ENCODE data around the gene CDH8.

Gene CDH8

DNA sequence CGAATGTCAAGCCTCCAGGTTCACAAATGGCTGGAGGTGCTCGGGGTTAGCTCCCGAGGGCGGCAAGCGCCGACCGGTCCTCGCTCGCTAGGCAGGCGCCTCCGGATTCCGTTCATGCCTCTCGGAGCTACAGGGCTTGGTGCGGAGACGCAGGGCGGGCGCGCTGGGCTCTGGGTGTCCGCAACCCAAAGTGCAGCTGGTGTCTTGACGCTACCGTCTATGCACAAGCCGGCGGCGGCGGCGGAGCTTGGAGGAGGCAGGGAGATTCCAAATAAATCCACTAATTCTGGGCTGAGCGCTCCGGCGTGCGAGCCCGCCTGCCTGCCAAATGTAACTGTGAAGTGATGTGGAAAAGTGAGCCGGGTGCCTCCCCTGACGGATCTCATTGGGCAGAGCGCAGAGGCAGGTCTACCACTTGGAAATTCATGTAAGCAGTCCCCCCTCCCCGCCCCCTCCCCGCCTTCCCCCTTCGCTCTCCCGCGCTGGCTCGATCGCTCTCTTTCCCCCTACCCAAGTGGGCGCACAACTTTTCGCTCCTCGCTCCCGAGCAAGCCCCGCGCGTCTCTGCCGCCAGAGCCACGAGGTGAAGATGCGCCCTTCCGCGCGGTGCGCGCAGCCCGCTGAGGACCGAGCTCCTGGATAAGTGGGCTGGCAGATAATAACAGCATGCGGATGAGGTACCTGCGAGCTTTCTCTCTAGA, at the start of gene CDH8:
Gene CDH8 (minus strand): TSS at position 338 of the 701 bp plus-strand sequence. CDS start 15,035 bp downstream, outside the sequence.
- DNase-seq, result no peak

DNA sequence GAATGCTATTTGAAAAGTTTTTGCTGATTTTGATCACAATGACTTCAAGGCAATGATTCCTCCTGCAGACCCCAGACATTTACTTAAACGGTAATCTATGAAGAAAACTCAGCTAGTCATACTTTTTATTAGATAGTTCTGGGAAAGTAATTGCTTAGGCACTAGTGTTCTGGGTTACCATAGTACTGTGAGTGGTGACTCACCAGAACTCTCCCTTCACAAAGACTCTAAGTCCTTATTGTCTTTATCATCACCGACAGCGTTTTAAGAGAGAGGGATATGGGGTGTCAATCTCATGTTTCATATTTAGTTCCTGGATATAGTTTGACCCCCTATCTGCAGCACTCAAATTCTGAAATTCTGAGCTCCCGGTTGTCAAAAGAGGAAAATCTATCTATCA, 43.0 kb upstream of the CDH8 start:
- no peak for DNase-seq

- DNase-seq, result no peak
Measured at GRCh38 chr16:62077998-62078397, 41.8 kb upstream of the CDH8 start.

GRCh38 chr16:62076886-62077285, 40.6 kb upstream of the CDH8 start:
- no peak for DNase-seq

DNA sequence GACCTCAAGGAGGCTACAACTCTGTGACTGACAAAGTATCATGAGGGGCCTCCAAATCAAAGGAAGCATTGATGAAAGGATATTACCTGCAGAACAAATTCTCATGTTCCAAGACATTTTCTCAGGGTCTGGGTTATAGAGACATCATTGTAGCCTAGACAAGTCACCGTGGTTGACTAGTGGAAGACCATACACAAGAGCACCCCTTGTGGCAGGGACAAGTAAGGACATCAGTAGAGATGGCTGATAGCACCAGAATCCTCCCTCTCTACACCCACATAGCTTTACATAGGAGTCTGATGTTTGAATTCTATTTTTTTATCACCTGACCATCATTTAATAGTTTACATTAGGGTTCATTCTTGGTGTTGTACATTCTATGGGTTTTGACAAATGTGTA, 32.5 kb upstream of the CDH8 start:
- DNase-seq, result no peak

- no peak for DNase-seq
Measured at GRCh38 chr16:62067981-62068380, 31.7 kb upstream of the CDH8 start.

DNA sequence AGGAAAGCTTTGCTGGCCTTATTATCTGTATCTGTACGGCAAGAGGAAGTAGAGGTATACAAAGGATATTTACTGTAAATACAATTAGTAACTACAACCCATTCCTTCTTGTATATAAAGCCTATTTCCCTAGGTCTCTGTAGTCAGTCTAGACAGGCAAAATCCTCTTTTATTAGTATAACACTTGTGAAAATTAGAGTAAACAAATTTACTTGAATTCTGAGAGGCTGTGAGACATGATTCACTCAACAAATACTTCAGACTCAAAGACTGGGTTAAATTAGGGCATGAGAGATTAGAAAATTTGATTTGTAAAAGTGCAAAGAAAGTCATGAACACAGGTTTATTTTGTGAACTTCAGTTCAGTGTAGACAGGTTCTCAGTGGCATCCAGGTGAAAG, 30.9 kb upstream of the CDH8 start:
- DNase-seq, result no peak

GRCh38 chr16:62066747-62067146, 30.5 kb upstream of the CDH8 start:
- DNase-seq, result no peak

GRCh38 chr16:62064173-62064572, 27.9 kb upstream of the CDH8 start:
- no peak for DNase-seq

- no peak for DNase-seq
Measured at GRCh38 chr16:62060089-62060488, 23.9 kb upstream of the CDH8 start.

- DNase-seq, result no peak
Measured at GRCh38 chr16:62059527-62059926, 23.3 kb upstream of the CDH8 start.

GRCh38 chr16:62058412-62058811, 22.2 kb upstream of the CDH8 start:
- DNase-seq, result no peak

DNA sequence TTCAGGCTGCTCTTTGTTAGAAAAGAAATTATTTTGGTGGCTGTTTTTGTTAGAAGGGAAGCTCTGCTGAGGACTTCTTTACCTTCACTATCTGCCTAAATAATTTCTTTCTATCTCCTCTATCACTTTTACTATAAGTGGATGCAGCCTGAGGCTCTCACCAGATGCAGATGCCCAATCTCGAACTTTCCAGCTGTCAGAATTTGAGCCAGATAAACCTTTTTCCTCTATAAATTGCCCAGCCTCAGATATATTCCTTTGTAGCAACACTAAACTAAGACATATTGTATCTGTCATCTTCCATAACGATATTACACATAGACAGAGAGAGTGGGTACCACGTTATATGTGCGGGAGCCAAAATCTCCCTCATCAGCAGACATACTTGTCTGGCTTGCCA, 15.7 kb upstream of the CDH8 start:
- no peak for DNase-seq

DNA sequence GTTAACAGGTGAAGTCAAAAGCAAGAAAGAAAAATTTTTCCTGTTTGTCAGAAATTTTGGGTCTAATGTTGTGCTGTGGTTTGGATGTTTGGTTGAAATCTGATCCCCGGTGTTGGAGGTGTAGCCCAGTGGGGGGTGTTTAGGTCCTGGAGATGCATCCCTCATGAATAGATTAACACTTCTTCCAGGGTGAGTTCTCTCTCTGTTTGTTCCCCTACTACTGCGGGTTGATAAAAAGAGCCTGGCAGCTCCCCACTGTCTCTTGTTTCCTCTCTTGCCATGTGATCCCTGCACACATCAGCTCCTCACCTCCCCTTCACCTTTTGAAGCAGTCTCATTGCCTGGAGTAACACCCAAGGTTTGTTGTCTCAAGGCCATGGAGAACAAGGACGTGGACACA, 14.6 kb upstream of the CDH8 start:
- no peak for DNase-seq

DNA sequence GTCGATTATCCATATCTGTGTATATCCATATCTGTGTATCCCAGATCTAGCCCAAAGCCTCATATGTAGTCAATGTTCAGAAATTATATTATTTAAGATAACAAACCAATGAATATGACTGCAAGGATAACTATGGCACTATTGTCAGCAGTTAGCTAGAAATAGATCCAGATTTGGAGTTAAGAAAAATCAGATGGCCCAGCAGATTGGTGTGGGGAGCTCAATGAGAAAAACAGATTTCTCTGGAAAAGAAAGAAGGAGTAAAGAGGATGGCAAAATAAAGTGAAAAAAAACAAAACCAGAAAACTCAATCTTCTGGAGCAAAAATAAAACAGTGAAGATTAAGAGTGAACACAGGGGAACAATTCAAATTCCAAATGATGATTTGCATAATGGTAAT, 10.6 kb upstream of the CDH8 start:
- no peak for DNase-seq

DNA sequence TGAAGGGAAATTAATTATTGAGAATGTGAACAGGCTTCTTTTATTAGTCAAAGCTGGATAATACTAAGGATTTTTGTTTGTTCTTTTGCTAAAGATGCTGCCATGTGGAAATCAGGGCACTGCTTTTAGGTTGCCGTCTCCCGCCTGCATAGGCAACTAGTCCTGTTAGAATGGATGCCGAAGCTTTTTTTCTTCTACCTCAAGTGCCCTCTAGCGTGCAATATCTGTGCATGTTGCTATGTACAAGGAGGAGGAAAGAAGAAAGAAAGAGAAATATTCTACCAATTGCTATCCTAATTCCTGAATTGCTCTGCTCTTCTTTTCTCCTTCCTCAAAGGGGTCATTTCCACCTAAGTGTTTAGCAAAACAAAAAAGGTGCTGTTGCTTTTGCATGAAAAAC, 5.2 kb upstream of the CDH8 start:
- no peak for DNase-seq

- no peak for DNase-seq
Measured at GRCh38 chr16:62038646-62039045, 2.4 kb upstream of the CDH8 start.

- no peak for DNase-seq
Measured at GRCh38 chr16:62038225-62038624, 2.0 kb upstream of the CDH8 start.

- no peak for DNase-seq
Measured at GRCh38 chr16:62036802-62037135, 531 bp upstream of the CDH8 start.

DNA sequence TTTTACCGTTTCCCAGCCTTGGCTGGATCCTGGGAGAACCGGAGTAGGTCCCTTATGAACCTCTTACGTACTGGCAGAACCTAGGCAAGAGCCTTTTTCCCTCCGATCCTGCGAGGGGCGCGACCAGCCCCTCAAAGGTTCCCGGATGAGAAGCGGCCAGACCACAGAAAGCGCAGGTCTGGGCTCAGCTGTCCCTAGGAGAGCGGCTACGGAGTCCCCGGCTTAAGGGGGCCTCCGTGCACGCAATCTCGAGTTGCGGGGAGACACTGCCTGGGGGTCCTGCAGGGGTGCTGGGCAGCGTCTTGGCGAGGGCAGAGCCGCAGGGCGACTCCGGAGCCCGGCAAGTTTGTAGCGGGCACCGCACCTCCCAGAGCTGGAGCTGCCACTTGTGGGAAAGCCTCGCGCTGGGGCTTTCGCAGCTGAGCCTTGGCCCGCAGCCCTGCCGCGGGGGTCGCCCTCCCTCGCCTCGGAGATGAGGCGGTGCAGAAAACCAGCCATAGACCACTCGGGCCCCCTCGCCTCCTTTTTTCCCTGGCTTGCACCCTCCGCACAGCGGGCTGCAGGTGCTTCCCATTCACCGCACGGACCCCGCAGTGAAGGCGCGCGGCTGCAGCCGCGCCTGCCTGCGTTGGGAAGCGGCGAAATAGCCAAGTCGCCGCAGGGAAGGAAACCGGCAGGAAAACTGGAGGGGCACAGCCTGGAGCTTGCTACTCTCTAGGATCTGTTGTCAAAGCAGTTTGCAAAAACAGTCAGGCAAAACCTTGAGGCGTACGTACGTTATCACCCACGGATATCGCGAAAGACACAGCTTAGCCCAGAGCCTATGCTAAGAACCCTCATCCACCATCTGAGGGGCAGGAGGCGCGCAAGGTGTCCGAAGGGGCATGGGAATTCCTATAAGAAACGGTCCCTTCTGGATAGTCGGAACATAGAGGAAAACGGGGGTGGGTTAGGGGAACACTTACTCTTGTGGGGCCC, 834 bp downstream of the CDH8 start:
- DNase-seq, result no peak

- DNase-seq, result no peak
Measured at GRCh38 chr16:62034231-62035114, 1.8 kb downstream of the CDH8 start.

GRCh38 chr16:62033065-62033464, 3.2 kb downstream of the CDH8 start:
- DNase-seq, result no peak

GRCh38 chr16:62029947-62030346, 6.3 kb downstream of the CDH8 start:
- DNase-seq, result no peak
